ENCODE results near the gene GASK1A. TPM values are rescaled to one million over a fixed set of nuclear protein-coding genes. Genes with fewer than 3 reads are reported as not detected.
A peak's percentile ranks its signal among the peaks of the same experiment; 100 is the strongest.

The GASK1A gene
- total RNA-seq, 1 donor from 2014 or later = 25.8 TPM

DNA sequence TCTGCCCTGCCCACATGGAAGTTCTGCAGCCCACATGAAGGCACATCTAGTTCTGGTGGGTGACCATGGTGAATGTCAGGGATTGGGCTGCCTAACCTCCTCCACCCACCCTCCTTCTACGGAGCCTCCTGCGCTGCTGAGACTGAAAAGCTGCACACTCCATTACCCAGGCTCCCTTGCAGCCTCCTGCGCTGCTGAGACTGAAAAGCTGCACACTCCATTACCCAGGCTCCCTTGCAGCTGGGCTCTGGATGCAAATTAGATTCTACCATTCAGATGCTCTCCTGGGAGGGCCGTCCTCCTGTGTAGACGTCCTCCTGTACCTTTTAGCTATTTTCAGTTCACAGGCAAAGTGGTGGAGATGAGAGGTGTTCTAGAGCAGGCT, 94.7 kb downstream of the GASK1A start:
- Histone ChIP-seq H3K36me3 (peaks cover 0 to 9% of the 10 kb centered on the region in 2 donors), H3K4me3 (no peak overlapping the region), H3K27ac (no peak overlapping the region), H3K27me3 (no peaks in the 10 kb centered on the region), H3K4me1 (no peaks in the 10 kb centered on the region), H3K9me3 (peaks cover 0 to 3% of the 10 kb centered on the region in 2 donors)
- TF ChIP-seq, protein P1, sequence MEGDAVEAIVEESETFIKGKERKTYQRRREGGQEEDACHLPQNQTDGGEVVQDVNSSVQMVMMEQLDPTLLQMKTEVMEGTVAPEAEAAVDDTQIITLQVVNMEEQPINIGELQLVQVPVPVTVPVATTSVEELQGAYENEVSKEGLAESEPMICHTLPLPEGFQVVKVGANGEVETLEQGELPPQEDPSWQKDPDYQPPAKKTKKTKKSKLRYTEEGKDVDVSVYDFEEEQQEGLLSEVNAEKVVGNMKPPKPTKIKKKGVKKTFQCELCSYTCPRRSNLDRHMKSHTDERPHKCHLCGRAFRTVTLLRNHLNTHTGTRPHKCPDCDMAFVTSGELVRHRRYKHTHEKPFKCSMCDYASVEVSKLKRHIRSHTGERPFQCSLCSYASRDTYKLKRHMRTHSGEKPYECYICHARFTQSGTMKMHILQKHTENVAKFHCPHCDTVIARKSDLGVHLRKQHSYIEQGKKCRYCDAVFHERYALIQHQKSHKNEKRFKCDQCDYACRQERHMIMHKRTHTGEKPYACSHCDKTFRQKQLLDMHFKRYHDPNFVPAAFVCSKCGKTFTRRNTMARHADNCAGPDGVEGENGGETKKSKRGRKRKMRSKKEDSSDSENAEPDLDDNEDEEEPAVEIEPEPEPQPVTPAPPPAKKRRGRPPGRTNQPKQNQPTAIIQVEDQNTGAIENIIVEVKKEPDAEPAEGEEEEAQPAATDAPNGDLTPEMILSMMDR (IDR thresholded peaks at IDR 0.05) = no peak
- DNase-seq (ENCODE audit: low spot score in 2 of 2) = no peak
- intact Hi-C loops (cut with DNase I) = no loop called here

DNA sequence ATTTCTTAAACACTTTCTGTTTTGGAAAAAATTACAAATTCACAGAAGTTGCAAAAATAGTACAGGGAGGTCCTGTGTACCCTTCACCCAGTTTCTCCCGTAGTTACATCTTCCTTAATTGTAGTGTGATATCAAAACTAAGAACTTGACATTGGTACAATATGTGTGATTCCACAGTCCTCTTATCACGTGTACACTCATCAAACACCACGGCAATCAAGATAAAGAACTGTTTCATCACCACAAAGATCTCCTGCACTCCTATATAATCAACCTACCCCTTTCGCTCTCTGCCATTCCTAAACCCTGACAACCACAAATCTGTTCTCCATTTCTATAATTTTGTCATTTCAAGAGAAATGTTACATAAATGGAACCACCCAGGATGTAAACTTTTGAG, 95.4 kb downstream of the GASK1A start:
- no peak overlapping the region for H3K27ac ChIP-seq
- intact Hi-C loops (cut with DNase I) = no loop called here

DNA sequence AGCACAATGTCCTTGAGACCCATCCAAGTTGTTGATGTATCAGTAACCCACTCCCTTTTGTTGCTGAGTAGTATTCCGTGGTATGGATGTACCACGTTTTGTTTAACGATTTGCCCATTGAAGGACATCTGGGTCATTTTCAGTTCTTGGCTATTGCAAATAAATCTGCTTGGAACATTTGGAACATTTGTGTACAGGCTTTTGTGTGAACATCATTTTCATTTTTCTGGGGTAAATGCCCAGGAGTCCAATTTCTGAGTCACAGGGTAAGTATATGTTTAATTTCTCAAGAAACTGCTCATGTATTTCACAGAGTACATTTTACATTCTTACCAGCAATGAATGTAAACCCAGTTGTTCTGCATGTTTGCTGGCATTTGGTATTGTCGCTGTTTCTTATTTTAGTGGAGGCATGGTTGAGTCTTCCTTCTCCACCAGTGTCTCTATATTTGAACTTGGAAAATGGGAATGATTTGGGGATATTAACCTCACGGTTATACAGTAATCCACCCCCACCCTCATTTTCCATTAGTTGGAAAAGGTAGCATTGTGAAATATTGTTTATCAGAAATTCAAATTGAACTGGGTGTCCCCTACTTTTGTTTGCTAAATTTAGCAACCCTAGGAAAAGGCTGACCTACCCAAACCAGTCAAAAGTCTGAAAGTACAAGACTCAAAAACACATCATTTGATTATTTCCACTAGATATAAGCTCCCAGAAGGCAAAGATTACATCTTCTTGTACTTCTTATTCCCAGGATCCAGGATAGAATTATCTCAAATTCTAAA, 96.0 kb downstream of the GASK1A start:
- intact Hi-C loops (cut with DNase I) = no loop called here
- H3K9me3 ChIP-seq = peaks cover 0 to 3% of the 10 kb centered on the region in 2 donors
- no peak overlapping the region for H3K27ac ChIP-seq
- no peaks in the 10 kb centered on the region for H3K4me1 ChIP-seq
- TF ChIP-seq, protein P1 (IDR thresholded peaks at IDR 0.05) = no peak
- H3K36me3 ChIP-seq = peaks cover 8 to 19% of the 10 kb centered on the region in 2 donors
- H3K27me3 ChIP-seq = no peaks in the 10 kb centered on the region
- DNase-seq (ENCODE audit: low spot score in 2 of 2) = no peak
- H3K4me3 ChIP-seq = no peak overlapping the region

More for the DNA sequence above, 95.4 kb downstream of the GASK1A start:
- H3K36me3 ChIP-seq = peaks cover 2 to 13% of the 10 kb centered on the region in 2 donors
- no peak overlapping the region for H3K4me3 ChIP-seq
- H3K9me3 ChIP-seq = peaks cover 0 to 3% of the 10 kb centered on the region in 2 donors
- no peak for DNase-seq (ENCODE audit: low spot score in 2 of 2)
- TF ChIP-seq, protein P1 (IDR thresholded peaks at IDR 0.05) = no peak
- H3K4me1 ChIP-seq = no peaks in the 10 kb centered on the region
- no peaks in the 10 kb centered on the region for H3K27me3 ChIP-seq

DNA sequence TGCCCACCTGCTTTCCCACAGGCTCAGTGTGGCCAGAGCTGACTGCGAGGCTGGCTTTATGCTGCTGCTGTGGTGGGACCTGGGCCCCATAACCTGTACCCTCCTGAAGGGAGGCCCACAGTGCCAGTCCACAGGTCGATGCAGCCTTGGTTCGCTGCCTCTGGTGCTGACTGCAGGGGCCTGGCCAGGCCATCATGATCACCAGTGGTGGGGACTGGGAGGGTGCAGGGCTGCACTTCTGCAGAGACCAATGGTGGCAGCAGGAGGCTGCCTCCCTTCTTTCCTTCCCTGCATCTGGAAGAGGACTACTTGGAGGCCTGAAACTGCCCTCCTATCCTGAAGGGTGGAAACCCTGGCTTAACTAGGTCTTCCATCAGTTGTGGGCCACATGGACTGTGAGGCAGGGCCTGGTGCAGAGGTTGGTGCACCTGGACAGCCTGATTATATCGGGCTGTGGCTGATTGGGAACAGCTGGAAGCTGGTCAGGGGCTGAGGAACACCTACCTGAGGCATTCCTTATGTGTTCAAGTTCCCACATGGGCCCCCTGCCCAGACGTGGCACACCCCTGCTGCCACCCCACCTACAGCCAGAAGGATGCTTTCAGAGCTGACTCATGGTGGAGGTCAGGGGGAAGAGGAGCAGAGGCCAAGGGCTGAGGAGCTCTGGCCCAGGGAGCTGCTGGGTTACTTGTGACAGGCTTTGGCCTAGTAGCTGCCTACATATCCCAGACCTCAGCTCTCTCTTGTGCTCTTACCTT, 97.0 kb downstream of the GASK1A start:
- Histone ChIP-seq H3K9me3 (no peaks in the 10 kb centered on the region), H3K4me1 (no peaks in the 10 kb centered on the region), H3K36me3 (peaks cover 18 to 29% of the 10 kb centered on the region in 2 donors), H3K4me3 (no peak overlapping the region), H3K27ac (no peak overlapping the region), H3K27me3 (no peaks in the 10 kb centered on the region)
- DNase-seq (ENCODE audit: low spot score in 2 of 2) = peak in 1 of 2 donors; percentile 40
- intact Hi-C loops (cut with DNase I) = no loop called here
- TF ChIP-seq, protein P1 (IDR thresholded peaks at IDR 0.05) = no peak

DNA sequence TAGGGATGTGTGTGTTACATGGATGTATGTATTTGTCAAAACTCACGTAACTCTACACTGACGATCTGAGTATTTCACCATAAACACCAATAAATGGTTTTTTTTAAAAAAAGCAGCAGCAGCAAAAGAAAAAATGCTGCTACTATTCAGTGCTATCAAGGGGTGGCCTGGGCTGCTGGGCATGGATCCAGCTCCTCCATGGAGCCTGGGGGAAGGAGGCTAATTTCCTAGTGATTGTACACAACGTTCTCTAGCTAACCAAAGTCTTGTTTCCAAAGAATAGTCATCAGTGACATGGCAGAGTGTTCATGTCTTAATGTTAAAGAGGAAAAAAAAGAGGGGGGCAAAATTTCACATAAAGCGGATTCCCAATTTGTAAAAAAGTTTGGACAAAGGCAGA, 97.7 kb downstream of the GASK1A start:
- peak in 1 of 2 donors; percentile 18 for DNase-seq (ENCODE audit: low spot score in 2 of 2)
- no peaks in the 10 kb centered on the region for H3K27me3 ChIP-seq
- H3K9me3 ChIP-seq = no peaks in the 10 kb centered on the region
- H3K4me1 ChIP-seq = no peaks in the 10 kb centered on the region
- H3K4me3 ChIP-seq = no peak overlapping the region
- intact Hi-C loops (cut with DNase I) = no loop called here
- H3K27ac ChIP-seq = no peak overlapping the region
- peaks cover 23 to 32% of the 10 kb centered on the region in 2 donors for H3K36me3 ChIP-seq
- TF ChIP-seq, protein P1 (IDR thresholded peaks at IDR 0.05) = no peak

All from ascending aorta (tissue), 2 donors.